Activated CD4-positive, alpha-beta T cell treated with anti-CD3 and anti-CD28 coated beads for 36 hours (primary cell): ENCODE measurements around the gene PIK3CA. TPM values are rescaled to one million over a fixed set of nuclear protein-coding genes. Genes with fewer than 3 reads are reported as not detected.

Source experiments
- ATAC-seq: fragments of 200-7000 bp; cut with Tn5 transposase; one replicate; pipeline ENCODE4 v1.10.0; 2021; ENCODE audit warnings: mild to moderate bottlenecking, moderate library complexity
- CTCF ChIA-PET: fragments of 350-600 bp; sonication (Branson Sonifier 250); formaldehyde crosslinking; loops from one replicate; lab custom pipeline; 2021; ENCODE audit warnings: antibody characterized with exemption; lab: Charles Lee
- POLR2A ChIA-PET: fragments of 350-600 bp; sonication (Branson Sonifier 250); formaldehyde crosslinking; loops from one replicate; lab custom pipeline; 2021; ENCODE audit warnings: antibody characterized with exemption, inconsistent platforms; lab: Charles Lee
- DNase-seq: peaks from one replicate; pipeline ENCODE4 v3.0.0-alpha.2; 2020
- H3K27ac Mint-ChIP-seq: one replicate; pipeline ENCODE4 v1.8.0; 2021; ENCODE audit warnings: mixed read lengths
- H3K27me3 Mint-ChIP-seq: one replicate; pipeline ENCODE4 v1.8.0; 2021; ENCODE audit warnings: mixed read lengths
- H3K36me3 Mint-ChIP-seq: one replicate; pipeline ENCODE4 v1.8.0; 2021; ENCODE audit warnings: low read depth, mixed read lengths
- H3K4me1 Mint-ChIP-seq: one replicate; pipeline ENCODE4 v1.8.0; 2021; ENCODE audit warnings: mixed read lengths
- H3K4me3 Mint-ChIP-seq: one replicate; pipeline ENCODE4 v1.8.0; 2021; ENCODE audit warnings: mild to moderate bottlenecking, moderate library complexity, mixed read lengths
- H3K9me3 Mint-ChIP-seq: one replicate; pipeline ENCODE4 v1.8.0; 2021; ENCODE audit warnings: low read depth, mixed read lengths
- intact Hi-C, 2 experiments: fragments of 100-400 bp; cut with DNase I in 1 of 2; cut with micrococcal nuclease in 1 of 2; formaldehyde crosslinking; loops; one replicate each; pipeline versions ENCODE4 v1.14.2 to v1.15.1; 2022 to 2024; cut with DNase I, micrococcal nuclease
- total RNA-seq, 2 experiments: library from RNA; stranded (reverse); gene quantifications; one replicate each; pipeline ENCODE4 v1.2.3, GENCODE V29; 2021

Gene PIK3CA
- total RNA-seq, 2 experiments from 2014 or later, result 15.5 to 17.7 TPM

DNA sequence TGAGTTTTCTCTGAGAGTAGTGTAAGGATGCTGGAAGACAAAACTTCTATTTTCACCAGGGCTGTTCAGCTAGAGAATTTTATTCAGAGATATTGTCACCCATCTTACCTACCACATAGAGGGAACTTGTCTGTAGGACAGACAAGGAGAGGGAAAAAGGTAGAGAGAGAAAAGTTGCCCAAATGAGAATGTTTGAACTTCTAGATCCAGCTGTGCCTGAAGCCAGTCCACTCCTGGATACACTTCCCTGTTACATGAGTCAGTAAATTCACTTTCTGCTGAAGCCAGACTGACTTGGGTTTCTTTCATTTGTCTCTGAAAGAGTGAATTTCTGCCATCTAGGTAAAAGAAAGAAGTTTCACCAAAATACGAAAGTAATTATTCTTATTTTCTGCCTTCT, 130.0 kb downstream of the PIK3CA start:
- ChIA-PET CTCF (no interaction called here), POLR2A (no interaction called here)
- intact Hi-C loops, result no loop called here

DNA sequence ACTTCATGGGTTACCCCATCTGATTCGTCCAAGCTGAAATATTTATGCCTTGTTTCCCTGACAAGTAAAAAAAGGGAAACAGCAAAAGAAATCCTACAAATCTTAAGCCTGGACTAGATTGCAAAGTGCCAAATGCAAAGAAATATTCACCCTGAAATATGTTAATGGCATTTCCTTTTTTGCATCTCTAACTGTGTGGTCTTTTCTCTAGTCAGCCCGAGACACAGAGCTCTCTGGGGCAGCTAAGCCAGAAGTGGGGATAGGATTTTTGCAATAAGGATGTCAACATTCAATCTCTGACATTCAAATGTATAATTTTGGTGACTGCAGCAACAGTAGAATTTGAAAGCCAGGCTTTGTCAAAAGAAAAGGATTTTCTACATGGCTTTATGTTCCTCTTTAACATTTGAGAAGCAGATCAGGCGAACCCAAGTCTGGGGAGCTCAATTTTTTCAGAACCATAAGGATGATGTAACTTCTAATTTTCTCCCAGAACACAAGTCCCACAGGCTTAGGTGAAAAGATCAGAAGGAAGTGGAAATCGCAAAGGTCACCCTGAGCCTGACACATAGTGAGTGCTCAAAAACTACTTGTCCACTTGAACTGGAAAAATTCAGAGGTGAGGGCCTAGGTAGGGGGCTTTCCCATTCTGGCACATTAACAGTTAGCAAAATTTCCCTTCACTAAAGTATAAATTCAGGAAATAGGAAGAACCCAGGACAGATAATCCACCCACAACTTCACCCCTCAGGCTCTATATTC, 131.0 kb downstream of the PIK3CA start:
- ATAC-seq (no peak), DNase-seq (no peak)
- POLR2A ChIA-PET, result interaction anchor here (0.7 kb wide), 1 partner anchor 231 kb away, joined by 3 read pairs; no protein-coding TSS in a partner anchor
- CTCF ChIA-PET, result interaction anchor here (0.8 to 1.0 kb wide), 2 partner anchors 17 to 32 kb away, joined by 3 to 5 read pairs; no protein-coding TSS in a partner anchor
- Mint-ChIP-seq H3K27ac (no peak overlapping the region), H3K36me3 (no peaks in the 10 kb centered on the region), H3K4me1 (no peaks in the 10 kb centered on the region), H3K9me3 (no peaks in the 10 kb centered on the region), H3K4me3 (no peak overlapping the region), H3K27me3 (peaks cover 15% of the 10 kb centered on the region)
- intact Hi-C loops, result no loop called here

More for the DNA sequence above, 130.0 kb downstream of the PIK3CA start:
- DNase-seq (no peak), ATAC-seq (no peak)
- no peaks in the 10 kb centered on the region for H3K36me3 Mint-ChIP-seq
- H3K4me3 Mint-ChIP-seq, result no peak overlapping the region
- peaks cover 15% of the 10 kb centered on the region for H3K27me3 Mint-ChIP-seq
- H3K27ac Mint-ChIP-seq, result no peak overlapping the region
- no peaks in the 10 kb centered on the region for H3K9me3 Mint-ChIP-seq
- H3K4me1 Mint-ChIP-seq, result no peaks in the 10 kb centered on the region

GRCh38 chr3:179279837-179280236, 131.7 kb downstream of the PIK3CA start:
- H3K4me1 Mint-ChIP-seq, result no peaks in the 10 kb centered on the region
- POLR2A ChIA-PET, result interaction anchor here (0.7 kb wide), 1 partner anchor 232 kb away, joined by 3 read pairs; no protein-coding TSS in a partner anchor
- H3K9me3 Mint-ChIP-seq, result no peaks in the 10 kb centered on the region
- peaks cover 15% of the 10 kb centered on the region for H3K27me3 Mint-ChIP-seq
- H3K27ac Mint-ChIP-seq, result no peak overlapping the region
- DNase-seq, result no peak
- intact Hi-C loops, result no loop called here
- CTCF ChIA-PET, result interaction anchor here (0.8 to 1.0 kb wide), 3 partner anchors 18 to 219 kb away, joined by 3 to 5 read pairs (median 4); no protein-coding TSS in a partner anchor
- no peaks in the 10 kb centered on the region for H3K36me3 Mint-ChIP-seq
- H3K4me3 Mint-ChIP-seq, result no peak overlapping the region
- ATAC-seq, result no peak

- no peaks in the 10 kb centered on the region for H3K36me3 Mint-ChIP-seq
- H3K9me3 Mint-ChIP-seq, result no peaks in the 10 kb centered on the region
- ChIA-PET CTCF (no interaction called here), POLR2A (no interaction called here)
- H3K4me1 Mint-ChIP-seq, result no peaks in the 10 kb centered on the region
- DNase-seq, result no peak
- peaks cover 13% of the 10 kb centered on the region for H3K27me3 Mint-ChIP-seq
- no peak for ATAC-seq
- intact Hi-C loops, result no loop called here
- H3K27ac Mint-ChIP-seq, result no peak overlapping the region
- H3K4me3 Mint-ChIP-seq, result no peak overlapping the region
Measured at GRCh38 chr3:179281825-179282224, 133.7 kb downstream of the PIK3CA start.

- no peaks in the 10 kb centered on the region for H3K36me3 Mint-ChIP-seq
- peaks cover 9% of the 10 kb centered on the region for H3K27me3 Mint-ChIP-seq
- ATAC-seq, result no peak
- no peak for DNase-seq
- no peak overlapping the region for H3K4me3 Mint-ChIP-seq
- H3K27ac Mint-ChIP-seq, result no peak overlapping the region
- intact Hi-C loops, result no loop called here
- H3K9me3 Mint-ChIP-seq, result no peaks in the 10 kb centered on the region
- ChIA-PET CTCF (no interaction called here), POLR2A (no interaction called here)
- no peaks in the 10 kb centered on the region for H3K4me1 Mint-ChIP-seq
Measured at GRCh38 chr3:179286331-179286730, 138.2 kb downstream of the PIK3CA start.

DNA sequence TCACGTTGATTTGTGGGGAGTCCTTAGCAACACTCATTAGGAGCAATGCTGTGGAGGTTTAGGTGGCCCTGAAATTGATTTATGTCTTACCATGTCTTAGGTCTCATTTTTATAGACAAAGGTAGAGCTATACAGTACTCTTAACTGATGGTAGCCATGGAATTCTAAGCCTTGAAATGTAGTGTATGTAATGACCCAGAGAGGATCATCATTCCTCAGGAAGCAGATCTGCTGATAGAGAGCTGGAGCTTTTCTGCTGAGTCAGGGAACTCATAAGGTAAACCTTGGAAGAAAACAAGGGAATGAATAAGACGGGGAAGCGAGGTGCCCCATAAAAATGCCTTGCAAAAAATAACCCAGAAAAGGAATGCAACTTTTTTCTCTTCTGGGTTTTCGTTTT, 140.7 kb downstream of the PIK3CA start:
- CTCF ChIA-PET, result no interaction called here
- intact Hi-C loops, result no loop called here
- POLR2A ChIA-PET, result no interaction called here
- no peaks in the 10 kb centered on the region for H3K9me3 Mint-ChIP-seq
- peaks cover 8% of the 10 kb centered on the region for H3K27me3 Mint-ChIP-seq
- no peak for DNase-seq
- H3K4me3 Mint-ChIP-seq, result no peak overlapping the region
- H3K27ac Mint-ChIP-seq, result no peak overlapping the region
- no peak for ATAC-seq
- no peaks in the 10 kb centered on the region for H3K36me3 Mint-ChIP-seq
- H3K4me1 Mint-ChIP-seq, result no peaks in the 10 kb centered on the region

- Mint-ChIP-seq H3K4me1 (no peaks in the 10 kb centered on the region), H3K27me3 (peaks cover 8% of the 10 kb centered on the region), H3K27ac (no peak overlapping the region), H3K4me3 (no peak overlapping the region), H3K36me3 (no peaks in the 10 kb centered on the region), H3K9me3 (no peaks in the 10 kb centered on the region)
- CTCF ChIA-PET, result no interaction called here
- intact Hi-C loops, result no loop called here
- POLR2A ChIA-PET, result no interaction called here
- no peak for DNase-seq
- no peak for ATAC-seq
Measured at GRCh38 chr3:179289295-179289694, 141.1 kb downstream of the PIK3CA start.

Other genes with a start within 250 kb of the PIK3CA start
- gene ZMAT3, start 76.5 kb upstream of the PIK3CA start, total RNA-seq, result 1 to 10 TPM; 9.5 to 9.9 TPM
- under 1 TPM; 0.23 to 0.33 TPM for gene KCNMB3, start 102.8 kb downstream of the PIK3CA start, total RNA-seq
- gene ZNF639, start 174.7 kb downstream of the PIK3CA start, total RNA-seq, result 10 to 100 TPM; 31.0 to 39.6 TPM
- gene MFN1, start 199.4 kb downstream of the PIK3CA start, total RNA-seq, result 10 to 100 TPM; 24.4 to 30.4 TPM